Stimulated activated CD4-positive, alpha-beta T cell treated with anti-CD3 and anti-CD28 coated beads, TNF-alpha, amount 100 ng/mL, for 24 hours (primary cell): Measurements from ENCODE around the gene IL23A.
A peak's percentile ranks its signal among the peaks of the same experiment; 100 is the strongest.
"Not testable (repeated sequence)": the region's sequence is repeated elsewhere in the genome, so short reads cannot be mapped to it uniquely, and the experiment has no call there.

Source experiments
- DNase-seq, 3 experiments: peaks; one replicate each; pipeline ENCODE4 v3.0.0-alpha.2; 2020; ENCODE audit warnings: low read depth in 3 of 3

The IL23A gene

GRCh38 chr12:56326126-56326525 lies 12.6 kb upstream of the IL23A start:
- DNase-seq, result no peak

DNA sequence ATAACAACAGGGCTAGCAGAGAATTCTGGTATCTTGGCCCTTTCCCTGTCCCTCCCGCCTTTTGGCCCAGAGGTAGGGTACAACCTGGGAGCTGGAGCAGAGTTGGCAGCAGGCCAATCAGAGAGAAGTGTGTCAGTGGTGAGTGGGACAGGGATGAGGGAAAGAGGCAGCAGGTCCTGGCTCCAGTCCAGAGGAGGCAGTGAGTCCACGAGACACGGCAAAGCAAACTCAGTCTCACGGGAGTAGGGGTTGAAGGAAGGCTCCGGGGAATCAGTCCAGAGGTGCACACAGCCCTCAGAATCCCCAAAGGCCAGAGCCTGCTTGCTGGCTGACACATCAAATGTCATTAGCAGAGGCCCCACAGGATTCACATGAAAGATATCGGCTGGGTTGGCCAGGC lies 12.2 kb upstream of the IL23A start:
- DNase-seq, result no peak

DNA sequence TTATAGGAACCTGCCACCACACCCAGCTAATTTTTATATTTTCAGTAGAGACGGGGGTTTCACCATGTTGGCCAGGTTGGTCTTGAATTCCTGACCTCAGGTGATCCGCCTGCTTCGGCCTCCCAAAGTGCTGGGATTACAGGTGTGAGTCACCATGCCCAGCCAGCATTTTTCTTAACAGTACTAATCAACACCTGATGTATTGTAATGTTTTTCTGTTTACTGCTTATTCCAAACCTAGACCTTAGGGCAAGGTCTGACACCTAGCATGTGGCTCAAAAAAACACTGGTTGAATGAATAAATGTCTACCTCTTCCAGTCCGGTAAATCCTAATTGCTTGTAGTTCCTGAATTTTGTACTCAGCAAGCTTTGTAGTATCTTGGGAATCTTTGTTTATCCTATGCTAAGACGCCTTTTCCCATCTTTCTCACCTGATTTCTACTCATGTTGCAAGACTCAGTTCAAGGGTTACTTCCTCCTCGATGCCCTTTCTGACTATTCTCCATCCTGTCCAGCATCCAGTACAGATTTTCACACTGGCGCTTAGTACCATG lies 7.7 kb upstream of the IL23A start:
- DNase-seq, result no peak

GRCh38 chr12:56332512-56333196 lies 6.0 kb upstream of the IL23A start:
- DNase-seq, result no peak

- no peak for DNase-seq
These were observed 5.4 kb upstream of the IL23A start for GRCh38 chr12:56333197-56333678.

DNA sequence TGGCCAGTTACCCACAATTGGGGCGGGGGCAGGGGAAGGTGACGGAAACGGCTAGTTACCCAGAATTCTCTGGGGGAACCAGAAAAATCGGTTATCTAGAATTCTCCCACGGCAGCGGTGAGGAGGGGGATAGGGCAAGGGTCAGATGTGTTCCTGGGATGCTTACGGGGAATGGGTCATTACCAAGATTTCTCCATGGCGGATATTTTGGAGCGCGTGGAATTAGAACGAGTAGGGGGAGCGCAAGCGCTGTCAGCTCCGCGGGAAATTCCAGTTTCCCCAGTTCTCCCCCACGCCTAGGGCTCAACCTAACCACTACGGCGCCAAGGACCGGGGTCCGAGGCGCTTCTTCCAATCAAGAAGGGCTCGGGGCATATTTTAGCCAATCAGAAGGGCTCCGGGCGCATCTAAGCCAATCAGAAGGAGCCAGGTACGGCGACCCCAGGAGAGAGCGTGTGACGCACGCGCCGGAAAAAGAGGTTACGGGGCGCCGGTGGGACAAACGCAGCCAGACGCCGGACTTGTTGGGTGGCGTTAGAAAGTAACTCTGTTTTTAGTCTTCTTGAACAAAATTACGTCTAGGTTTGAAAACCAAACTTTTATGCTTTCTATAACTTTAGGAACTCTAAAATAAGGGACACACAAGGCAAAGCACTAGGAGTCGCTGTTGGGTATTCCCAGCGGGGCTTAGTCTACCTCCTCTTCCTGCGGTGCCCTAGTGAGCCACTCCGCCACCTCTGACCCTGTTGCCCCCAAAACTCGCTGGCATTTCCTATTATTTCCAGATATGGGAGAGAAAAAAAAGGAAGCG lies 4.8 kb upstream of the IL23A start, which contains the start of gene PAN2:
Gene PAN2 (minus strand): TSS at position 322 of the 811 bp plus-strand sequence. CDS start 906 bp downstream, outside the sequence.
- DNase-seq, result peak; percentile 85 to 94 (median 88)

DNA sequence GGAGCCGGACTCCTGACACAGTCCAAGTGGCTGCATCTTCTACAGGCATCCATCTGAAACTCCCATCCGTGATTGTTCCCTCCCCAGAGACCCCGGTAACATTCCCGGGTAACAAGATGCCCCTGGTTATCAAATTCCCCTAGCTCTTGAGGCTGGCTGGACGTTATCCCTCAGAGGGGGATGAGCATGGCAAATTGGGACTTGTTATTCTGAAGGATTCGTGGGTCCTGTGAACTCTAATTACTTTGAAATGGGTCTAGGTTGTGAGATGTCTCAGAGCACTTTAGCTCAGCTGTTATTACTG lies 4.2 kb upstream of the IL23A start:
- no peak for DNase-seq

- DNase-seq, result not testable (repeated sequence)
These were observed 3.2 kb upstream of the IL23A start for GRCh38 chr12:56335527-56335926.

DNA sequence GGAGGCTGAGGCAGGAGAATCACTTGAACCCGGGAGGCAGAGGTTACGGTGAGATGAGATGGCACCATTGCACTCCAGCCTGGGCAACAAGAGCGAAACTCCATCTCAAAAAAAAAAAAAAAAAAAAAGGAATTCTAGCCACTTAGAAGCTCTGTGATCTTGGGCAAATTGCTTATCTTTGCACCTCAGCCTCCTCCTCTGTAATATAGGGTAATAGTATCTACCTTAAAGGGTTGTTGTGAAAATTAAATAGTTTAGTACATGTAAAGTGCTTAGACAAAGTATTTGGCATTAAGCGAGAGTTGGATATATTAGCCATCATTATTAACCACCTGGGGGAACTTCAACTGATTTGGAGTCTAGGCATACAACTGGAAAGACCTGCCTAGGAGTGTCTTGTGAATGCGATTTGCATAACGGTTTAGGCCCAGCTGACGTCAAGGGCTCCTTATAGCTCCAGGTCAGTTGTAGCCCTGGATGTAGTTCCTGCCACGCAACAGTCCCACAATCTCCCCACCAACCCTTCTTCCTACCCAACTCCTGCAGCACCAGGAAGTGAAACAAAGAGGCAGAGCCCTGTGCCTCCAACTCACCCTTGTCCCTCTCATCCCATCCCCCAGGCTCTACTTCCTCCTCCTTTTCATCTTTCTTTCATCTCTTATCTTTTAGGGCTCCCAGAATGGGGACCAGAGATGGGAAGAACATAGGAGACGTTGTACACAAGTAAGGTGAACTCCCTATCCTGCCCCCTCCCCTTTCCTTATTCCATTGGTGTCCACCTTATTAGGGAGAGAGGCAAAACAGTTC lies 2.1 kb upstream of the IL23A start:
- no peak for DNase-seq

DNA sequence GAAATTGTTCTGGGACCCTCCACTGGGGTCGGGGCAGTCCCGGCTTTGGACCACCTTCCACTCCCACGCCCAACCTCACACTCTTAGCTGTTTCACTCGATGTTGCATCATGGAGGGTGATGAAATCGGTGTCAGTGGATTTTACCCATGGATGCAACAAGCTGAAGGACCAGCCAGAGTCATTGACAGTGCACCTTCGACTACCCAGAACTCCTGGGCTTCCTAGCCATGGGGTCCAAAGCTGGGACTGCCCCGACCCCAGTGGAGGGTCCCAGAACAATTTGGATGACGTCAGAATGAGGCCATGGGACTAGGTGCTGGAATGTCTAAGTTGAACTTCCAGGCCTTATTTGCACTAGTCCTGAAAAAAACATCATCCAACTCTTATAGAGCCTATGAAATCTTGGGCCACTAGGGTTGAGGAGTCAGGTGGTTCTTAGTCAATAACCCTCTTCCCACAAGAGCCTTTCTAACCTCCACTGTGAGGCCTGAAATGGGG lies 882 bp upstream of the IL23A start:
- DNase-seq, result no peak

DNA sequence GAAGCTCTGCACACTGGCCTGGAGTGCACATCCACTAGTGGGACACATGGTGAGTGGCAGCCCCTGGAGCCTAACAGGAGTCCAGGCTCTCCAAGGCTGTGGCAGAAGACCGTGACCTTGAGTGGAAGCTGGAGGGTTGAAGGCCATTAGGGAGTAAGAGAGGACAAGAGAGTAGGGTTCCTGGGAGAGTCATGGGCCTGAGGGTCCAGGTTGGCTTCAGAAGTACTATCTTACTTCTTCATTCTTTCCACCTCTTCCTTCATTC lies 406 bp downstream of the IL23A start:
- DNase-seq, result no peak

- no peak for DNase-seq
These were observed 2.9 kb downstream of the IL23A start for GRCh38 chr12:56341616-56342015.

GRCh38 chr12:56342290-56342689 lies 3.6 kb downstream of the IL23A start:
- DNase-seq, result not testable (repeated sequence)

DNA sequence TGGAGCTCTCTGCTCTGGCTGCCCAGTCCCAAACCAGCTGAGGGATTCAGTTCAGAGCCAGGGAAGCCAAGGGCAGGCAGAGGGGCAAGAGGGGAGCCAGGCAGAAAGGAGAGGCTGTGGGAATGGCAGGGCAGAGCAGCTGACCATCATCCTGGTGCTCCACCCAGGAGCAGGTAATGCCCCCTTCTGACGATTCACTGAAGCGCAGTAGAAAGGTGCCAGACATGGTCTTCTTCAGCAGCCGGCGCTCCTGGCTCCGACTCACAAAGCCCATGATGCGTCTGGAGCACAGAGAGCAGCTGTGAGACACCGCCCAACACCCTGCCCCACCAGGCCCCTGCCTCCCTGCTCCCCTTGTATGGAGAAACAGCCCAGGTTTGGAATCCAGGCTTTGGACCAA lies 8.0 kb downstream of the IL23A start:
- peak in 1 of 3 experiments; percentile 7 for DNase-seq

DNA sequence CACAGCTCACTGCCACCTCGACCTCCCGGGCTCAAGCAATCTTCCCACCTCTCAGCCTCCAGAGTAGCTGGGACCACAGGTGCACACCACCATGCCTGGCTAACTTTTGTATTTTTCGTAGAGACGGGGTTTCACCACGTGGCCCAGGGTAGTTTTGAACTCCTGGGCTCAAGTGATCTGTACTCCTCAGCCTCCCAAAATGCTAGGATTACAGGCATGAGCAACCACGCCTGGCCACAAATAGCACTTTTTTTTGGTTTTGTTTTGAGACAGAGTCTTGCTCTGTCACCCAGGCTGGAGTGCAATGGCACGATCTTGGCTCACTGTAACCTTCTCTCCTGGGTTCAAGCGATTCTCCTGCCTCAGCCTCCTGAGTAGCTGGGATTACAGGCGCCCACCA lies 8.6 kb downstream of the IL23A start:
- DNase-seq, result not testable (repeated sequence)

- no peak for DNase-seq
These were observed 10.1 kb downstream of the IL23A start for GRCh38 chr12:56348776-56349175.

DNA sequence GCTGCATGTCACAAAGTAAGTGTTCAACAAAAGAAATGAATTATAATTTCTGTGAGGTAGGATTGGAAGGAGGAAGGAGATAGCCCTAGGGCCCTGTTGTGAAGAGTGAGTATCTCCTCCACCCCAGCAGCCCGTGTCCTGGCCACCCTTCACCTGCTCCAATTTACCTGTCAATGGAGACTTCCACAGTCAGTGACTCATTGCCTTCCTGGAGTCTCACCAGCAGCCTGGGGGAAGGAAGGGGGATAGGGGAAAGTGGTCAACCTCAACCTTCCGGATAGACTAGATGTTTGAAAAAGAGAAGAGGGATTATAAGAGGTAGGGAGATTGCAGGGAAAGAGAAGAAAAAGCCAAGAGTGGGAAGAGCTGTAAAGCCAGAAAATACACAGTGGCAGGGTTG lies 12.0 kb downstream of the IL23A start:
- no peak for DNase-seq

- DNase-seq, result no peak
These were observed 12.6 kb downstream of the IL23A start for GRCh38 chr12:56351325-56351724.

GRCh38 chr12:56358836-56359532 lies 20.3 kb downstream of the IL23A start:
- no peak for DNase-seq

- DNase-seq, result peak; percentile 96 to 99 (median 98)
These were observed 21.4 kb downstream of the IL23A start, which contains the start of gene STAT2 for GRCh38 chr12:56359851-56360767. STAT2 (minus strand) TSS chr12:56360107; CDS start chr12:56356571, 3,536 bp downstream.
